DMS 273 treated with DMSO at 0.1 percent for 48 hours (cell line): ENCODE data around the gene FGGY.
"Not testable (repeated sequence)": the region's sequence is repeated elsewhere in the genome, so short reads cannot be mapped to it uniquely, and the experiment has no call there.

Experiments
- DNase-seq: peaks from one replicate; lab custom pipeline; 2025; lab: John Stamatoyannopoulos, UW

The FGGY gene

GRCh38 chr1:59289570-59289969 is 7.3 kb upstream of the FGGY start:
- DNase-seq, result no peak

GRCh38 chr1:59290193-59290949 is 6.5 kb upstream of the FGGY start:
- DNase-seq, result no peak

- DNase-seq, result no peak
Measured at GRCh38 chr1:59291561-59291960, 5.3 kb upstream of the FGGY start.

GRCh38 chr1:59292562-59292961 is 4.3 kb upstream of the FGGY start:
- DNase-seq, result no peak

GRCh38 chr1:59293206-59293605 is 3.7 kb upstream of the FGGY start:
- no peak for DNase-seq

- no peak for DNase-seq
Measured at GRCh38 chr1:59293849-59294248, 3.0 kb upstream of the FGGY start.

GRCh38 chr1:59294423-59294822 is 2.5 kb upstream of the FGGY start:
- DNase-seq, result no peak

GRCh38 chr1:59295618-59296017 is 1.3 kb upstream of the FGGY start:
- no peak for DNase-seq

GRCh38 chr1:59298026-59298583 is 1.2 kb downstream of the FGGY start:
- no peak for DNase-seq

GRCh38 chr1:59298710-59299346 is 1.9 kb downstream of the FGGY start:
- no peak for DNase-seq

GRCh38 chr1:59299670-59300069 is 2.8 kb downstream of the FGGY start:
- DNase-seq, result not testable (repeated sequence)

- no peak for DNase-seq
Measured at GRCh38 chr1:59302297-59302696, 5.4 kb downstream of the FGGY start.

GRCh38 chr1:59302871-59303270 is 6.0 kb downstream of the FGGY start:
- DNase-seq, result no peak

- DNase-seq, result no peak
Measured at GRCh38 chr1:59305188-59305587, 8.3 kb downstream of the FGGY start.

- DNase-seq, result no peak
Measured at GRCh38 chr1:59307591-59307990, 10.7 kb downstream of the FGGY start.

GRCh38 chr1:59308839-59309238 is 11.9 kb downstream of the FGGY start:
- DNase-seq, result no peak

GRCh38 chr1:59309392-59309791 is 12.5 kb downstream of the FGGY start:
- no peak for DNase-seq

- DNase-seq, result peak; percentile 39
Measured at GRCh38 chr1:59309795-59310548, 13.1 kb downstream of the FGGY start.

- no peak for DNase-seq
Measured at GRCh38 chr1:59310549-59311250, 13.8 kb downstream of the FGGY start.

GRCh38 chr1:59314776-59315528 is 18.1 kb downstream of the FGGY start:
- DNase-seq, result no peak
